ENCODE data around the gene RNF130. TPM values are rescaled to one million over a fixed set of nuclear protein-coding genes. Genes with fewer than 3 reads are reported as not detected.

Gene RNF130
- total RNA-seq, 1 experiment from 2014 or later, result 31.4 TPM

DNA sequence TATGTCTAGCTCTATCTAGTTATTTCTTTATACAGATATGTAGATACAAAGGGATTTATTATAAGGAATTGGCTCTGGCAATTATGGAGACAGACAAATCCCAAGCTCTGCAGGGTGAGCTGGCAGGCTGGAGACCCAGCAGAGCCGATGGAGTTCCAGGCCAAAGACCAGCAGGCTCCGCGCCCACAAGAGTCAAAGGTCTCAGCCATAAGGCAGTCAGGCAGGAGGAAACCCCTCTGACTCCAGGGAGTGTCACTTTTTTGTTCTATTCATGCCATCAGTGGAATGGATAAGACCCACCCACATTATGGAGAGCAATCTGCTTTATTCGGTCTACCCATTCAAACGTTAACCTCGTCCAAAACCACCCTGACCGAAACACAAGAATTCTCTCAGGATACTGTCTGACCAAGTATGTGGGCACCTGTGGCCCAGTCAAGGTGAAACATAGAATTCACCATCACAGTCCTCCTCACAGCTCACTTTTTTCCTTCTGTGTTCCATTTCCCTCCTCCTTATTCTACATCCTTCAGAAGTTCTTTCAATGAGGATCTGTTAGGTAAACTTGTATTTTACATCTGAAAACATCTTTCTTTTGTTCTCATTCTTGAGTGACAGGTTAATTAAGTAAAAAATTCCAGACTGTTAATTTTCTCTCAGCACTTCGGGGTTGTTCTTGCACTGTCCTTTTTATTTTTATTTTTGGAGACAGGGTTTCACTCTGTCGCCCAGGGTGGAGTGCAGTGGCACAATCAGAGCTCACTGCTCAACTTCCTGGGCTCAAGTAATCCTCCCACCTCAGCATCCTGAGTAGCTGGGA lies 21.2 kb downstream of the RNF130 start:
- TF ChIP-seq CTCF (conservative IDR thresholded peaks at IDR 0.05; ENCODE audit: low read depth, low read length) (no peak), EZH2 (IDR thresholded peaks at IDR 0.05; ENCODE audit: borderline replicate concordance, low read depth, low read length, poor library complexity, severe bottlenecking) (no peak)
- no peak for DNase-seq (ENCODE audit: low spot score)
- H3K9me3 ChIP-seq (ENCODE audit: low read depth, low read length, poor library complexity, severe bottlenecking), result peaks cover 4% of the 10 kb centered on the region
- H3K27me3 ChIP-seq (replicated peaks; ENCODE audit: insufficient read depth, low read depth, low read length, poor library complexity), result no peaks in the 10 kb centered on the region
- CTCF ChIA-PET, result no interaction called here
- intact Hi-C loops (cut with micrococcal nuclease; ENCODE audit: unreplicated experiment), result no loop called here
- H3K4me3 ChIP-seq (ENCODE audit: low read depth, low read length, poor library complexity, severe bottlenecking), result no peak overlapping the region
- BruUV-seq (replicated peaks), result no TSS peak
- H3K36me3 ChIP-seq (ENCODE audit: insufficient read depth, low read length, poor library complexity, severe bottlenecking), result no peaks in the 10 kb centered on the region
- no peaks in the 10 kb centered on the region for H3K4me1 ChIP-seq (ENCODE audit: insufficient read depth, low read length, poor library complexity, severe bottlenecking)
- POLR2A ChIA-PET (ENCODE audit: low non-redundant PET), result no interaction called here
- no peak overlapping the region for H3K27ac ChIP-seq (ENCODE audit: low read depth, low read length, poor library complexity, severe bottlenecking)

DNA sequence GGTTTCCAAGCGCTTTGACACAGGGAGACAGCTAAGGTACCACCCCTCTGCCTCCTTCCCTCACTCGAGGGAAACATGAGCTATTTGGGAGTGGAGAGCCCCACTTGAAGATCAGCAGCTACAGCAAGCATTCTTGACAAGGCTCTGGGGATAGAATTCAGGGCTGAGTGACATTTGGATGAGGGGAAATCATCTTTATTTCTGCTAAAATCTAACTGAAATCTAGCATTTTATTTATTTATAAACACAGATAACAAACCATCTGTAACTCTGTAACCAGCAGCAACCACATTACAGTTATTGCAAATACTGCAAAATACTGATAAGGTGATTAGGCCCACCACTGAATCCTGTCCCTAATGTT lies 22.4 kb downstream of the RNF130 start:
- no peak for TF ChIP-seq EZH2 (IDR thresholded peaks at IDR 0.05; ENCODE audit: borderline replicate concordance, low read depth, low read length, poor library complexity, severe bottlenecking)
- TF ChIP-seq CTCF (conservative IDR thresholded peaks at IDR 0.05; ENCODE audit: low read depth, low read length), result no peak
- ChIA-PET POLR2A (ENCODE audit: low non-redundant PET) (no interaction called here), CTCF (no interaction called here)
- no peak for DNase-seq (ENCODE audit: low spot score)
- no peaks in the 10 kb centered on the region for H3K27me3 ChIP-seq (replicated peaks; ENCODE audit: insufficient read depth, low read depth, low read length, poor library complexity)
- no peak overlapping the region for H3K27ac ChIP-seq (ENCODE audit: low read depth, low read length, poor library complexity, severe bottlenecking)
- peaks cover 4% of the 10 kb centered on the region for H3K9me3 ChIP-seq (ENCODE audit: low read depth, low read length, poor library complexity, severe bottlenecking)
- BruUV-seq (replicated peaks), result no TSS peak
- H3K4me3 ChIP-seq (ENCODE audit: low read depth, low read length, poor library complexity, severe bottlenecking), result no peak overlapping the region
- intact Hi-C loops (cut with micrococcal nuclease; ENCODE audit: unreplicated experiment), result no loop called here
- no peaks in the 10 kb centered on the region for H3K4me1 ChIP-seq (ENCODE audit: insufficient read depth, low read length, poor library complexity, severe bottlenecking)
- no peaks in the 10 kb centered on the region for H3K36me3 ChIP-seq (ENCODE audit: insufficient read depth, low read length, poor library complexity, severe bottlenecking)

DNA sequence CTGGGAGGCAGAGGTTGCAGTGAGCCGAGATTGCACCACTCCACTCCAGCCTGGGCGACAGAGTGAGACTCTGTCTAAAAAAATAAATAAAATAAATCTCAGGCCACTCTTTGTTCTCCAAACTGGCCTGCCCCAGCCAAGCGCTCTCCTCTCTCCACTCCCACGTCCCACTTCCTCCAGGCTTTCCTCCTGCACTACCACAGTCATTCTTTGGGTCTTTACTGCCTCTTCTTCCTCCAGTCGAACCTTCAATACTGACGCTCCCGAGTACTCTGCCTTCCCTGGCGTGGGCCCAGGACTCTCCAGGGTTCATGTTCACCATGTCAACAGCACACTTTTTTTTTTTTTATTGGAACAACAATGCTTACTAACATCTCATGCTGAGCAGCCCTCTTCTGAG lies 23.9 kb downstream of the RNF130 start:
- no peak overlapping the region for H3K4me3 ChIP-seq (ENCODE audit: low read depth, low read length, poor library complexity, severe bottlenecking)
- peaks cover 4% of the 10 kb centered on the region for H3K9me3 ChIP-seq (ENCODE audit: low read depth, low read length, poor library complexity, severe bottlenecking)
- H3K27me3 ChIP-seq (replicated peaks; ENCODE audit: insufficient read depth, low read depth, low read length, poor library complexity), result no peaks in the 10 kb centered on the region
- POLR2A ChIA-PET (ENCODE audit: low non-redundant PET), result no interaction called here
- DNase-seq (ENCODE audit: low spot score), result no peak
- no peak overlapping the region for H3K27ac ChIP-seq (ENCODE audit: low read depth, low read length, poor library complexity, severe bottlenecking)
- CTCF ChIA-PET, result no interaction called here
- TF ChIP-seq CTCF (conservative IDR thresholded peaks at IDR 0.05; ENCODE audit: low read depth, low read length), result no peak
- no peaks in the 10 kb centered on the region for H3K36me3 ChIP-seq (ENCODE audit: insufficient read depth, low read length, poor library complexity, severe bottlenecking)
- intact Hi-C loops (cut with micrococcal nuclease; ENCODE audit: unreplicated experiment), result no loop called here
- BruUV-seq (replicated peaks), result no TSS peak
- H3K4me1 ChIP-seq (ENCODE audit: insufficient read depth, low read length, poor library complexity, severe bottlenecking), result no peaks in the 10 kb centered on the region

Measured in A673 (cell line).